Sigmoid colon (tissue), 7 donors: ENCODE measurements around the gene NOL3. TPM values are rescaled to one million over a fixed set of nuclear protein-coding genes. Genes with fewer than 3 reads are reported as not detected.

Experiments
- DNase-seq: peaks from one replicate; pipeline ENCODE4 v3.0.0-alpha.2; 2019
- H3K27ac ChIP-seq, 4 donors: fragments of 200-600 bp; sonication (generic); one replicate each; pipeline ENCODE4 v1.5.1; 2016 to 2019; ENCODE audit warnings: mild to moderate bottlenecking in 1 of 4
- H3K27me3 ChIP-seq, 3 donors: fragments of 200-600 bp; sonication (generic); one replicate each; pipeline ENCODE4 v1.5.1; 2019; ENCODE audit warnings: mild to moderate bottlenecking in 1 of 3
- H3K36me3 ChIP-seq, 4 donors: fragments of 200-600 bp; sonication (generic); one replicate each; pipeline ENCODE4 v1.5.1; 2016 to 2019
- H3K4me1 ChIP-seq, 4 donors: fragments of 200-600 bp; sonication (generic); one replicate each; pipeline ENCODE4 v1.5.1; 2017 to 2019
- H3K4me3 ChIP-seq, 4 donors: fragments of 200-600 bp; sonication (generic); one replicate each; pipeline ENCODE4 v1.5.1; 2017 to 2019; ENCODE audit warnings: mild to moderate bottlenecking in 2 of 4, moderate library complexity in 1 of 4
- H3K9me3 ChIP-seq, 4 donors: fragments of 200-600 bp in 3 of 4; sonication (generic) in 3 of 4; one replicate each; pipeline versions ENCODE4 v1.5.1 to v1.6.1; 2013 to 2019
- EP300 ChIP-seq, 4 donors: sonication (generic); formaldehyde crosslinking; IDR thresholded peaks; one replicate each; pipeline ENCODE4 v1.6.1; 2017; ENCODE audit warnings: antibody characterized with exemption in 4 of 4
- POLR2A ChIP-seq, 2 donors: fragments of 450-650 bp; IDR thresholded peaks; one replicate each; pipeline ENCODE4 v1.6.1; 2016; ENCODE audit warnings: antibody characterized with exemption in 2 of 2, mild to moderate bottlenecking in 2 of 2, moderate library complexity in 2 of 2
- POLR2AphosphoS5 ChIP-seq, 4 donors: sonication (generic); formaldehyde crosslinking; IDR thresholded peaks; one replicate each; pipeline ENCODE4 v1.6.1; 2017; ENCODE audit warnings: antibody characterized with exemption in 4 of 4
- WGBS, 2 donors: extraction: QIAGEN DNeasy Blood & Tissue Kit; methylation state at CpG; one replicate each; pipeline ENCODE4 v1.1.7; 2013; 5-methylcytosine and 5-hydroxymethylcytosine counted together
- intact Hi-C: fragments of 100-400 bp; cut with DNase I; formaldehyde crosslinking; loops from one replicate; pipeline ENCODE4 v1.15.1; 2023
- polyA plus RNA-seq, 3 donors: library from polyadenylated mRNA; stranded (reverse); fragments of 200-250 nt; gene quantifications; one replicate each; pipeline ENCODE4 v1.2.3, GENCODE V29; 2013
- total RNA-seq, 4 donors: library from RNA; depleted of rRNA; stranded (reverse); fragments of >200 nt; gene quantifications; one replicate each; pipeline ENCODE4 v1.1.0, GENCODE V29; 2016
- TF ChIP-seq, protein P1 (sequence below), 4 experiments: fragments of 450-650 bp in 3 of 4; fragments of 200-600 bp in 1 of 4; IDR thresholded peaks; one replicate each; pipeline ENCODE4 v1.5.1; 2016 to 2019; ENCODE audit warnings: antibody characterized with exemption in 4 of 4, mild to moderate bottlenecking in 3 of 4, moderate library complexity in 2 of 4
- donor health status: healthy with polysubstance abuse.
- donor health status: Bipolar disorder and iron deficiency.
- donor health status: healthy.

NOL3 gene
- total and polyA plus RNA-seq, 7 donors = 12.7 to 36.7 (median 23.9) TPM

DNA sequence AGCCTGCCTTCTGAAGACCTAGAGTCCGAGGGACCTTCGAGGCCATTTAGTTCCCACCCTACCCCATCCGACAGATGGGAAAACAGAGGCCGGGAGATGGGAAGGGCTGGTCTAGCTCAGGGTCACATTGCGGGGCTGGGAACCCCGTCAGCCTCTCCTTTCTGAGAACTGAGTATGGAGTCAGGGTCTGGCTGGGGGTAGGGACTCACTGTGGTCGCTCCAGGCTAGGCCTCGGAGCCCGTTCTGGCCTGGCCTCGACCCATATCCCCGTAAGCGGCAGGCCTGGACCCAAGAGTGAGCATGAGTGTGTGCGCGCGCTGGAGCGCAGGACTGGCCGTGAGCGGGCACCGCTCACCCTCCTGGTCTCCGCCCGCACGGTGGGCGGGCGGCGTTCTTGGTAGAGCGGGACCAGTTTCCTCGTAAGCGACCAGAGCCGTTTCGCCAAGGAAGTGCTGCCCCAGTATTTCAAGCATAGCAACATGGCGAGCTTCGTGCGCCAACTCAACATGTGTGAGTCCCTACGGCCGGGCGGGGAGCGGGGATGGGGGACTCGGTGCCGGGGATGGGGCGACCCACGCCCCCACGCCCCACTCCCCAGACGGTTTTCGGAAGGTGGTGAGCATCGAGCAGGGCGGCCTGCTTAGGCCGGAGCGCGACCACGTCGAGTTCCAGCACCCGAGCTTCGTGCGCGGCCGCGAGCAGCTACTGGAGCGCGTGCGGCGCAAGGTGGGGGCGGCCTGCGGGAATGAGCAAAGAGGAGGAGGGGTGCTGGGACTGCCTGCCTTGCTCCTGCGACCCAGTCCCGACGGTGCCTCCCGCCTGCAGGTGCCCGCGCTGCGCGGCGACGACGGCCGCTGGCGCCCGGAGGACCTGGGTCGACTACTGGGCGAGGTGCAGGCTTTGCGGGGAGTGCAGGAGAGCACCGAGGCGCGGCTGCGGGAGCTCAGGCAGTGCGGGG is 4.9 kb upstream of the NOL3 start:
- peaks cover 0 to 76% (median 74%) of the 10 kb centered on the region in 4 donors for H3K4me1 ChIP-seq
- no peaks in the 10 kb centered on the region for H3K36me3 ChIP-seq
- 8% methylated on average over 85 of the region's 85 CpGs for WGBS, 2 donors
- TF ChIP-seq, protein P1, sequence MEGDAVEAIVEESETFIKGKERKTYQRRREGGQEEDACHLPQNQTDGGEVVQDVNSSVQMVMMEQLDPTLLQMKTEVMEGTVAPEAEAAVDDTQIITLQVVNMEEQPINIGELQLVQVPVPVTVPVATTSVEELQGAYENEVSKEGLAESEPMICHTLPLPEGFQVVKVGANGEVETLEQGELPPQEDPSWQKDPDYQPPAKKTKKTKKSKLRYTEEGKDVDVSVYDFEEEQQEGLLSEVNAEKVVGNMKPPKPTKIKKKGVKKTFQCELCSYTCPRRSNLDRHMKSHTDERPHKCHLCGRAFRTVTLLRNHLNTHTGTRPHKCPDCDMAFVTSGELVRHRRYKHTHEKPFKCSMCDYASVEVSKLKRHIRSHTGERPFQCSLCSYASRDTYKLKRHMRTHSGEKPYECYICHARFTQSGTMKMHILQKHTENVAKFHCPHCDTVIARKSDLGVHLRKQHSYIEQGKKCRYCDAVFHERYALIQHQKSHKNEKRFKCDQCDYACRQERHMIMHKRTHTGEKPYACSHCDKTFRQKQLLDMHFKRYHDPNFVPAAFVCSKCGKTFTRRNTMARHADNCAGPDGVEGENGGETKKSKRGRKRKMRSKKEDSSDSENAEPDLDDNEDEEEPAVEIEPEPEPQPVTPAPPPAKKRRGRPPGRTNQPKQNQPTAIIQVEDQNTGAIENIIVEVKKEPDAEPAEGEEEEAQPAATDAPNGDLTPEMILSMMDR (IDR thresholded peaks at IDR 0.05) = no peak
- TF ChIP-seq POLR2A (IDR thresholded peaks at IDR 0.05) = no peak
- no peak for TF ChIP-seq EP300 (IDR thresholded peaks at IDR 0.05)
- no peak for TF ChIP-seq POLR2AphosphoS5 (IDR thresholded peaks at IDR 0.05)
- intact Hi-C loops = no loop called here
- peaks cover 34 to 58% (median 46%) of the 10 kb centered on the region in 3 donors for H3K27me3 ChIP-seq
- peak overlapping the region; percentile 68 to 88 (median 71) for H3K27ac ChIP-seq
- DNase-seq = no peak
- no peaks in the 10 kb centered on the region for H3K9me3 ChIP-seq
- H3K4me3 ChIP-seq = peak overlapping the region in 3 of 4 donors; percentile 35 to 47 (median 43)

DNA sequence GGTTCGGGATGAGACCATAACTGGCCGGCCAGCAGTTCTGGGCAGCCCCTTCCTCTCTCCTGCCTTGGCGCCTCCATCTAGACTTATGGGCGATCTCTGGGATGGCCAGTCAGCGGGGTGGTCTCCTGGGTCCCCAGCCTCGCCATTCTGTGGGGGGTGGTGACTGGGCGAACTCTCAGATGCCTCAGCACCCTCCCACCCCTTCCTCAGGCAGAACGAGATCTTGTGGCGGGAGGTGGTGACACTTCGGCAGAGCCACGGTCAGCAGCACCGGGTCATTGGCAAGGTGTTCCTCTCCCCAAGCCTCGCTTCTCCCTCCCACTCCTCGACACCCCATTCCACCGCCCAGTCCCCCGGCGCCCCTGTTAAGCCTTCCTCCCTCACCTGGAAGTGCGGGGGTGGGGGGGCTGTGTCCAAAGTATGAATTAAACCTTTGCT is 4.2 kb upstream of the NOL3 start:
- Histone ChIP-seq H3K27ac (peak overlapping the region in 2 of 4 donors; percentile 6 to 88), H3K9me3 (no peaks in the 10 kb centered on the region), H3K36me3 (no peaks in the 10 kb centered on the region), H3K27me3 (peaks cover 34 to 53% (median 46%) of the 10 kb centered on the region in 3 donors), H3K4me1 (peaks cover 0 to 77% (median 73%) of the 10 kb centered on the region in 4 donors), H3K4me3 (peak overlapping the region in 1 of 4 donors; percentile 47)
- WGBS, 2 donors = 31 to 65% methylated on average over 18 of the region's 18 CpGs
- intact Hi-C loops = no loop called here
- DNase-seq = no peak
- TF ChIP-seq POLR2AphosphoS5 (IDR thresholded peaks at IDR 0.05) (no peak), EP300 (IDR thresholded peaks at IDR 0.05) (no peak), POLR2A (IDR thresholded peaks at IDR 0.05) (no peak)
- TF ChIP-seq, protein P1 (IDR thresholded peaks at IDR 0.05) = no peak

DNA sequence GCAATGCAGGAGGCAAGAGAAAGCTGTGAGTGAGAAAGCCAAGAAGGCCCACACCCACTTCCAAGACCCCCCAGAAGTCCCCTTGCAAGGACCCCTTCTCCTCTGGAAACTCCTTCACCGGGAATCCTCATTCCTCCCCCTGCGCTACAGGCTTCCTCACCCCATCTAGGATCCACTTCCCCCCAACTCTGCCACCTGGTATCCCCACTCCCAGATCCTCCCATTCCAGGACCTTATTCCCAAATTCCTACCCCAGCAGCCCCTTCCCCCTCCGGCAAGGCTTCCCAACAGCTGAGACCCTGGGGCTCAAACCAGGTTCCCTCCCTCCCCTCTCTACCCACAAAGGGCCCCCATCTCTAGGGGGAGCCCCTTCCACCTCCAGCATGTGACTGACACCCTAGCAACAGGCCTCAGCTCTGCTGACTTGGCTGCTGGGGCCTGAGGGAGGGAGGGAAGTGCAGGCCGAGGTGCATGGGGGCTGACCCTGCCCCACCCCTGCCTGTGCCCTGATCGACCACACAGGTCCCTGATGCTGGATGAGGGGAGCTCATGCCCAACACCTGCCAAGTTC is 3.7 kb upstream of the NOL3 start:
- Histone ChIP-seq H3K27me3 (peaks cover 34 to 47% (median 43%) of the 10 kb centered on the region in 3 donors), H3K4me3 (no peak overlapping the region), H3K4me1 (peaks cover 0 to 75% (median 72%) of the 10 kb centered on the region in 4 donors), H3K27ac (peak overlapping the region in 1 of 4 donors; percentile 88), H3K36me3 (no peaks in the 10 kb centered on the region), H3K9me3 (no peaks in the 10 kb centered on the region)
- TF ChIP-seq POLR2AphosphoS5 (IDR thresholded peaks at IDR 0.05) (no peak), EP300 (IDR thresholded peaks at IDR 0.05) (no peak), POLR2A (IDR thresholded peaks at IDR 0.05) (no peak)
- TF ChIP-seq, protein P1 (IDR thresholded peaks at IDR 0.05) = no peak
- DNase-seq = no peak
- intact Hi-C loops = no loop called here
- WGBS, 2 donors = 76 to 90% methylated on average over 5 of the region's 5 CpGs

DNA sequence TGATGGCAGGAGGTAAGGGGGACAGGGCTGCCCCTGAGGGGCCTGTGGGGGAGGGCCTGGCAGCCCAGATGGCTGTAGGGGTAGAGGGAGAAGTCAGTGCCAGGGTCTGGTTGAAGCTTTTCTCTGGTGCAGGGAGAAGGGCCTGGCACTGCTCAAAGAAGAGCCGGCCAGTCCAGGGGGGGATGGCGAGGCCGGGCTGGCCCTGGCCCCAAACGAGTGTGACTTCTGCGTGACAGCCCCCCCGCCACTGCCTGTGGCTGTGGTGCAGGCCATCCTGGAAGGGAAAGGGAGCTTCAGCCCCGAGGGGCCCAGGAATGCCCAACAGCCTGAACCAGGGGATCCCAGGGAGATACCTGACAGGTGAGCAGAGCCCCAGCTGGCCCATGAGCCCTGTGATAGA is 2.8 kb upstream of the NOL3 start:
- peaks cover 33 to 38% (median 34%) of the 10 kb centered on the region in 3 donors for H3K27me3 ChIP-seq
- H3K4me1 ChIP-seq = peaks cover 0 to 65% (median 64%) of the 10 kb centered on the region in 4 donors
- TF ChIP-seq POLR2AphosphoS5 (IDR thresholded peaks at IDR 0.05) (no peak), POLR2A (IDR thresholded peaks at IDR 0.05) (no peak), EP300 (IDR thresholded peaks at IDR 0.05) (no peak)
- TF ChIP-seq, protein P1 (IDR thresholded peaks at IDR 0.05) = no peak
- DNase-seq = no peak
- no peaks in the 10 kb centered on the region for H3K9me3 ChIP-seq
- intact Hi-C loops = no loop called here
- H3K27ac ChIP-seq = peak overlapping the region in 1 of 4 donors; percentile 88
- no peak overlapping the region for H3K4me3 ChIP-seq
- H3K36me3 ChIP-seq = no peaks in the 10 kb centered on the region
- WGBS, 2 donors = 92 to 94% methylated on average over 7 of the region's 7 CpGs
